Measurements from ENCODE around the gene KLB.
"Not testable (repeated sequence)": the region's sequence is repeated elsewhere in the genome, so short reads cannot be mapped to it uniquely, and the experiment has no call there.

The KLB gene

DNA sequence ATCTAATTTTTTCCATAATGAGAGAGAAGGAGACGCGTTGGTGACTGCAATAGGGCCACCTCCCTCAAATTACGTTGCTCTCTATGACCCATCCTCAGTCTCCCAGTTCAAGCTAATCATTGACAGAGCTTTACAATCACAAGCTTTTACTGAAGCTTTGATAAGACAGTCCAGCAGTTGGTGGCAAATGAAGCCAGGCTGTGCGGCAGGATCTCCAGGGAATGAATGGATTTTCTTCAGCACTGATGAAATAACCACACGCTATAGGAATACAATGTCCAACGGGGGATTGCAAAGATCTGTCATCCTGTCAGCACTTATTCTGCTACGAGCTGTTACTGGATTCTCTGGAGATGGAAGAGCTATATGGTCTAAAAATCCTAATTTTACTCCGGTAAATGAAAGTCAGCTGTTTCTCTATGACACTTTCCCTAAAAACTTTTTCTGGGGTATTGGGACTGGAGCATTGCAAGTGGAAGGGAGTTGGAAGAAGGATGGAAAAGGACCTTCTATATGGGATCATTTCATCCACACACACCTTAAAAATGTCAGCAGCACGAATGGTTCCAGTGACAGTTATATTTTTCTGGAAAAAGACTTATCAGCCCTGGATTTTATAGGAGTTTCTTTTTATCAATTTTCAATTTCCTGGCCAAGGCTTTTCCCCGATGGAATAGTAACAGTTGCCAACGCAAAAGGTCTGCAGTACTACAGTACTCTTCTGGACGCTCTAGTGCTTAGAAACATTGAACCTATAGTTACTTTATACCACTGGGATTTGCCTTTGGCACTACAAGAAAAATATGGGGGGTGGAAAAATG, at the start of gene KLB:
Gene KLB (plus strand): TSS at position 168 of the 821 bp plus-strand sequence. CDS start 20 bp downstream, at position 188.
- no peak for DNase-seq (ENCODE audit: low read depth in 2 of 2)

DNA sequence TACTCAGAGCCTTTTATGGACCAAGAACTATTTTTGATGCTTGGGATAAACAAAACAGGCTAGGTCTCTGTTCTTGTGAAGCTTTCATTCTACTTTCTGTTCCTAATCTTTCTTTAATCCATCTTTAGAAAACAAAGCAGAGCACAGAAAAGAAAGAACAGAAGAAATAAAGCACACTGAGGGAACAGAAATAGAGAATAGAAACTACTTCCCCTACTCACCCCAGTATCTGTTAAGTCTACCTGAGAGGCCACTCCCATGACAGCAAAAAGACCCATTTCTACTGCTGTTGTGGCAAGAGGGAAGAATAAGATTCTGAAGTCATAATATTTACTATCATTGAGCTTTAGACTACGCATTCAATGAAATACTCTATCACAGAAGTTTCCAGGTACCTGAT, 49.7 kb upstream of the KLB start:
- no peak for DNase-seq (ENCODE audit: low read depth in 2 of 2)

DNA sequence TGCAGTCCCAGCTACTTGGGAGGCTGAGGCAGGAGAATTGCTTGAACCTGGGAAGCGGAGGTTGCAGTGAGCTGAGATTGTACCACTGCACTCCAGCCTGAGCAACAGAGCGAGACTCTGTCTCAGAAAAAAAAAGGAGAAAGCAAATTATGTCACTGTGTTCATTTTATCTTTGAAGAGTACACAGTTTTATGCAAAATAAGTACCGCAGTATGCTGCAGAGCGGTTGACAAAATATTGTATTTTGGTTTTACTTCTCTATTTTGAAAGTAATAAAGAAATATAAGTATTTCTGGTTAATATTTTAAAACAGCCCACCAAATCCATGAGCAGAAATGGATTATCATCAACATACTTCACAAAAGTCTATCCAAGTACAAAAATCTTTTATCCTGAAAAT, 46.1 kb upstream of the KLB start:
- DNase-seq (ENCODE audit: low read depth in 2 of 2), result not testable (repeated sequence)

DNA sequence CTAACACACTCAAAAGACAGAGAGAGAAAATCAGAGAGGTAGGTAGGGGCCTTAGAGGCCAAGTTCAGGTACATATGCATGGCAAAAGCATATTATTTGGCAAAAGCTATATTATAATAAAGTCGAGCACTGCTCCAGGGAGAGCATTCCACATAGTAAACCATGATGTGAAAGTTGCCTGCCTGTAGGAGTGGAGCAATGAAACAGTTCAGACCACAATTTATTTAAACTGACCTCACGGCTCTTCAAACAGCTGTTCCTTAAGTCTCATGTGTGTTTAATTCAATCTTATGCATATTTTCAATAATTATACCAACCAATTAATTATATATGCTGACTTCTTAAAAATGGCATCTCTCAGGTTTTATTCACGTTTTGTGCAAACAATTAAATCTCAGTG, 43.9 kb upstream of the KLB start:
- no peak for DNase-seq (ENCODE audit: low read depth in 2 of 2)

DNA sequence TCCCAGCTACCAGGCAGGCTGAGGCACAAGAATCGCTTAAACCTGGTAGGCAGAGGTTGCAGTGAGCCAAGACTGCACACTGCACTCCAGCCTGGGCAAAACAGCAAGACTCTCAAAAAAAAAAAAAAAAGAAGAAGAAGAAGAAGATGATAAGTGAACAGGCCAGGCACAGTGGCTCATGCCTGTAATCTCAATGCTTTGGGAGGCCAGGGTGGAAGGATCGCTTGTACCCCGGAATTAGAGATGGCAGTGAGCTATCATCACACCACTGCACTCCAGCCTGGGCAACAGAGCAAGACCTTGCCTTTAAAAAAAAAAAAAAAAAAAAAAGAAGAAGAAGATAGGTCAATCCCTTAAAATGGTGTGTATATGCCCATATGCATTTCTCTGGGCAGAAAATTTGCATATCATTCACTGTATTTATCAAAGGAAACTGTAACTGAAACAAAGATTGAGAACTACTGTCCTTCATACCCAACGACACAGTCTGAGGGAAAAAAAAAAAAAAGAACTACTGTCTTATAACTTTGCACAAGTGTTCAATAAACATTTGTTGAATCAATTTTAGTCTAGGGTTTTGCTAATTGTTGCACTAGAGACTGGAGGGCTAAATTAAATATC, 42.8 kb upstream of the KLB start:
- no peak for DNase-seq (ENCODE audit: low read depth in 2 of 2)

DNA sequence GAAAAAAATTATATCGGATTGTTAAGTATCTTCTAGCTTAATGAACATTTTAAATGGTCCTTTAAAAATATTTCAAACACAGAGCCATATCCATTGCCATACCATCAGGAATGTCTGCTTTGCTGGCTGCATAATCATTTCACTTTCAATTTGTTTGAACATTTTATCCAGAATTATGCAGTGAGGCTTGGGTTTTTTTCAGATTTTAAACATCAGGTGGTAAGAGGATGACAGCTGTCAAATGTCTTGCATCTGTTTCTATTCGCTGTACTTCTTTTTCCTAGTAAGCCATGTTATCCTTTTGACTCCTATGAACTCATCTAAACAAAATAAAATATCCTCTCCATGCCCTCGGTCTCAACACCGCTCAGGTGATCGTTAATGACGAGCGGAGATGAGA, 41.4 kb upstream of the KLB start:
- DNase-seq (ENCODE audit: low read depth in 2 of 2), result no peak

DNA sequence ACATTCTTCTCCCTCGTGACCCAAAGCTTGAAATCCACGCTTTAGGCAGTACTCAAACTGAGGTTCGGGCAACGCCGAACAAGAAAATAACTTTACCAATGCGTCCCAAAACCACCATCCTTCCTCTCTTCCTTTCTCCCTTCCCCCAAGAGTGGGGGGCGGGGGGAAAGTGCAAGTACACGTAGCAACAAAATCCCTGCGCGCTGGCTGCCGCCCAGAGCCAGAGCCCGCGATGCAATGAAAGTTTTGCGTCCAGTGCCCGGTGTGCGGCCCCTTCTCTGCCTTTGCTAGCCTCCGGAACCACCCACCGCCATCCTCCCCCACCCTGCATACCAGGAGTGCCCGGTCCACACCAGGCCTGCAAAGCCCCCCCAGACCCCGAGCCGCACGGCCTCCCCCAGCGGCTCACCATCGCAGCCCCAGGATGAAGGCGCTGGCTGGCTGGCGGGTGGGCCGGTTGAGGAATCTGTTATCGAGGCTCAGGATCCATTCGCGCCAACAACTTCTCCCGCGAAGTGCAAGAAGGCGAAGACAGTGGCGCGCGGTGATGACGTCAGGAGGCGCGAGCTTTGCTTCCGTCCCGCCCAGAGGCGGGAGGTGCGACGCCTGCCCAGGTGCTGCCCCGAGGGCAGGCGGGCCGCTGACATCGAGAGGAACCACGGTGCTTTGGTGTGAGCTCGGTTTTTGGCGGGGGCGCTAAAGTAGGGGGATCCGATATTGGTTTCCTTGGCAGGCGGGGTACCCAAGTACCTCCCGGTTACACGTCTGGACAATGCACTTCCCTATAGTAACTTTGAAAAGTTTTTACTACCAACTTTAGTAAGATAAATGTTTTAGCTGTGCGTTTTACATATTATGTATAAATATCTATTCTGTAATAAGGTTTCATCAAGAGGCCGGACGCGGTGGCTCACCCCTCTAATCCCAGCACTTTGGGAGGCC, 40.6 kb upstream of the KLB start, which contains the start of gene RFC1:
Gene RFC1 (minus strand): TSS at position 533 of the 942 bp plus-strand sequence. CDS start 121 bp downstream, at position 412.
- peak; percentile 82 to 85 for DNase-seq (ENCODE audit: low read depth in 2 of 2)

DNA sequence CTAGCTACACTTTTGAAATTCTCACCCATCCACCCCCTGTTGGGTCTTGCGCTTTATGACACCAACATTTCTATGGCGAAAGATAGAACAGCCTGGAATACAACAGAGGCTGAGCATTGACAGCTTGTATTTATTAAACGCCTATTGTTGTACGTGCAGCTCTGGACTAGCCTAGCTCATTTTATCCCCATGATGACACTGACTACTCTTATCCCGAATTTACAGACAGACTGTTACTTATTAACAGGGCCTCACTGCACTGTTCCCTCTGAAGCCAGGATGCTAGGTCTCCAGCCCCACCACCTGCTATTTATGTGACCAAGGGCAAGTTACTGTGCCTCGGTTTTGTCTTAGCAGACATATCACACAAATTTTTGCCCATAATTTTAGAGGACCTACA, 39.6 kb upstream of the KLB start:
- DNase-seq (ENCODE audit: low read depth in 2 of 2), result no peak

DNA sequence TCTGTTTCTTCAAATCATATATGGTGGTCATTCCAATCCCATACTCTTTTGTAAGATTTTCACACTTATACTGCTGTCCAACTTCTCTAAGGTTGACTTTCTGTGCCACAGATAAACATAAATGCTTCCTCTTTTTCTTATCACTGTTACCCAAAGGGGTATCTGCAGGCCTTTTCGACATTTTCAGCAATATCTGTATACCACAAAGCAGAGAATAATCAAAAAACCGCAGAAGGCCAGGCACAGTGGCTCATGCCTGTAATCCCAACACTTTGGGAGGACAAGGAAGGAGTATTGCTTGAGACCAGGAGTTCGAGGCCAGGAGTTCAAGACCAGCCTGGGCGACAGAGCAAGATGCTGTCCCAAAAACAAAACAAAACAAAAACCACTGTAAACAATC, 37.4 kb upstream of the KLB start:
- DNase-seq (ENCODE audit: low read depth in 2 of 2), result no peak

DNA sequence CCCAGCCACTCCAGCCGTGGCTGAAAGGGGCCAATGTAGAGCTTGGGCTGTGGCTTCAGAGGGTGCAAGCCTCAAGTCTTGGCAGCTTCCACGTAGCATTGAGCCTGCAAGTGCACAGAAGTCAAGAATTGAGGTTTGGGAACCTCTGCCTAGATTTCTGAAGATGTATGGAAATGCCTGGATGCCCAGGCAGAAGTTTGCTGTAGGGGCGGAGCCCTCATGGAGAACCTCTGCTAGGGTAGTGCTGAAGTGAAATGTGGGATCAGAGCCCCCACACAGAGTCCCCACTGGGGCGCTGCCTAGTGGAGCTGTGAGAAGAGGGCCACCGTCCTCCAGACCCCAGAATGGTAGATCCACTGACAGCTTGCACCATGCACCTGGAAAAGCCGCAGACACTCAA, 35.5 kb upstream of the KLB start:
- DNase-seq (ENCODE audit: low read depth in 2 of 2), result not testable (repeated sequence)

DNA sequence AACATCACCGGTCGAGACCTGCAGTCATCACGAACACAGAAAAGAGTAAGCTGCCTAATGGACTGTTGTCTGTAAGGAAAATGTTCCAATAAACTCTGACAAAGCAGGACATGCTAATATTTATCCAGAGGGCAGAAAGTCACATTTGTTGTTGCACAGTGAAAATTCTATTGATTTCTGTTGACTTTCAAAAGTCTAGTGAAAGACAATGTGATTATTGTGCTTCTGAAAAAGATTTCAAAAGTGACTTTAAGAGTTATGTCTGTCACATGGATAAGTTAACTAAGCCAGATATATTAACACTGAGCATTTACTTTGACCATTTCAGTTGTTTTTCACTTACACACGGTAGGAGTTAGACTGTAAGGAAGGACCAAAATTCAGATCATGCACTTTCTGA, 31.3 kb upstream of the KLB start:
- DNase-seq (ENCODE audit: low read depth in 2 of 2), result no peak

DNA sequence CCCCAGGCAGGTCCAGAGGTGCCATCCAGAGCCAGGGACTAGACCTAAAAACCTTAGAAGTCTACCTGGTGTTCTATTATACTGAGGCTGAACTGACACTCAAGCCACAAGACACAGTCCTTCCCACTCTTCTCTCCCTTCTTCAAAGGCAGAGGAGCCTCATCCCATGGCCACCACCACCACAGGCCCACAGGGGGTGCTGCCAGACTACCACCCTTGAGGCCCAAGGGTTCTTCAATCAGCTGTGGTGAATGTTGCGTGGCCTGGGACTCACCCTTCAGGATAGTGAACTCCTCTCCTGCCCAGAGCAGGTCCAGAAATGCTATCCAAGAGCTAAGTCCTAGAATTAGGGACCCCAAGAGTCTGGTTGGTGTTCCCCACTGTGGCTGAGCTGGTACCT, 23.0 kb upstream of the KLB start:
- DNase-seq (ENCODE audit: low read depth in 2 of 2), result no peak

DNA sequence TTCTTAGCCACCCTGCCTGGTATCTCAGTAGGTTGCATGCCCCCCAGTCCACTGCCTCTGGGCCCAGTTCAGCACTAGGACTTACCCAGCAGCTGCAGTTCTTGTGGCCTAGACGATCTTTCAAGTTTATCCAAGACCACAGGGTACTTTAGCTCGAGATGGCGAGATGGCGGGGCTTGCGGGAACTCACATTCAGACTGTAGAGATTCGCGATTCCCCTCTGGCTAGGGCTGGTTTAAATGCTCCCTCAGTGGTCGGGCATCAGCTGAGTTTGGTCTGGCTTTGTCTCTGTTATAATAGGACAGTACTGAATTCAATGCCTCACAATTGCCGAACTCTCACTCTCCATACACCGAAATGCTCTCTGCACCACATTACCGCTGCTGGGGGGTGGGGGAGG, 22.2 kb upstream of the KLB start:
- no peak for DNase-seq (ENCODE audit: low read depth in 2 of 2)

DNA sequence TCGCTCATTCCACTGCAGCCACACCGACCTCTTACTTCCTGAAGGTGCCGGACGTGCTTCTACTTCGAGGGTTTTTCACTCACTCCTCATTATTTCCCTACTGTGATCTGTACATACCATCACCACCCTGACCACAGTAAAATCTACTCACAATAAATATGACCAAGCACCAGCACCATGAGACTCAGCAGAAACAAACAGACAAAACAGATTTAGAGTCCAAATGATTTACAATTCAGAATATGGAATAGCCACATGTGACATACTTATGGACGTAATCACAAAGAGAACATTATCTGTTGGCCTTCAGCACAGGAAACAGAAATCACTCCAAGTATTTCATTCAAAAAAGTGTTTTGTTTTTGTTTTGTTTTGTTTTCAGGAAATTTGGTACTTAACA, 16.1 kb upstream of the KLB start:
- no peak for DNase-seq (ENCODE audit: low read depth in 2 of 2)

DNA sequence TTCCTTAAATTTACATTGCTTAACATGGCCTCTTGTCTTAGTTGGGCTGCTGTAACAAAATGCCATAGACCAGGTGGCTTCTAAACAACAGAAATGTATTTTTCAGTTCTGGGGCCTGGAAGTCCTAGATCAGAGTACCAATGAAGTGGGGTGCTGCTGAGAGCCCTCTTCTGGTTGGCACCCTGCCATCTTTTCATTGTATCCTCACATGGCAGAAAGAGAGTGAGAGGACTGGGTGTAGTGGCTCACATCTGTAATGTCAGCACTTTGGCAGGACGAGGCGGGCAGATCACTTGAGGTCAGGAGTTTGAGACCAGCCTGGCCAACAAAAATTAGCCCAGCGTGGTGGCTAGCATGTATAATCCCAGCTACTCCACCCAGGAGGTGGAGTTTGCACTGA, 12.0 kb upstream of the KLB start:
- no peak for DNase-seq (ENCODE audit: low read depth in 2 of 2)

DNA sequence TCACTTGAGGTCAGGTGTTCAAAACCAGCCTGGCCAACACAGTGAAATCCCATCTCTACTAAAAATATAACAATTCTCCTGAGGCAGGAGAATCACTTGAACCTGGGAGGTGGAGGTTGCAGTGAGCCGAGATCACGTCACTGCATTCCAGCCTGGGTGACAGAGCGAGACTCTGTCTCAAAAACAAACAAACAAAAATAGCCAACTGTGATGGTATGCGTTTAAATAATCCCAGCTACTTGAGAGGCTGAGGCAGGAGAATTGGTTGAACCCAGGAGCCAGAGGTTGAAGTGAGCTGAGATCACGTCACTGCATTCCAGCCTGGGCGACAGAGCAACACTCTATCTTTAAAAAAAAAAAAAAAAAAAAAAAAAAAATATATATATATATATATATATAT, 5.1 kb upstream of the KLB start:
- not testable (repeated sequence) for DNase-seq (ENCODE audit: low read depth in 2 of 2)

DNA sequence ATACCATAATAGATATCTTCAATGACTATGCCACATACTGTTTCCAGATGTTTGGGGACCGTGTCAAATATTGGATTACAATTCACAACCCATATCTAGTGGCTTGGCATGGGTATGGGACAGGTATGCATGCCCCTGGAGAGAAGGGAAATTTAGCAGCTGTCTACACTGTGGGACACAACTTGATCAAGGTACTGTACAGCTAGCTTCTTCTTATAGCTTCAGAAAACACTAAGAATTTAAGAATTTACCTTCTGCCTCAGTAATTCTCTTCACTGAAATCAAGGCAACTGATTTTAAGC, 805 bp downstream of the KLB start:
- DNase-seq (ENCODE audit: low read depth in 2 of 2), result no peak

DNA sequence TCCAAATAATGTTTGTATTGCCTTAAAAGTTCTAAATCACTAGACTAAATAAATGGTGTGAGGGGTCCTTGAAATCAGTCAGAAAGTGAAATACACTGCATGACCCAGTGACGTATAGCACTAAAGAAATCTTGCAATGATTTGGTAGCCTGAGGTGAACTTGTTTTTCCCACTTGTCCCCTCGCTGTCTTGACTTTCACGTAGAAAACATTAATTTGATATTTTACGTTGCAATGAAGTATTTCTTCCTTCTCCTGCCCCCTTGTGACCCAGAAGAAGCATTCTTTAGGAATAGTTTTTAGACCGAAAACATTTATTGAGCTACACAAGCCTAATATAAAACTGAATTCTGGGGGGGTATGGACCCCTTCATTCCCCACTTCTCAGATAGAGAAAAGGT, 3.7 kb downstream of the KLB start:
- DNase-seq (ENCODE audit: low read depth in 2 of 2), result no peak

DNA sequence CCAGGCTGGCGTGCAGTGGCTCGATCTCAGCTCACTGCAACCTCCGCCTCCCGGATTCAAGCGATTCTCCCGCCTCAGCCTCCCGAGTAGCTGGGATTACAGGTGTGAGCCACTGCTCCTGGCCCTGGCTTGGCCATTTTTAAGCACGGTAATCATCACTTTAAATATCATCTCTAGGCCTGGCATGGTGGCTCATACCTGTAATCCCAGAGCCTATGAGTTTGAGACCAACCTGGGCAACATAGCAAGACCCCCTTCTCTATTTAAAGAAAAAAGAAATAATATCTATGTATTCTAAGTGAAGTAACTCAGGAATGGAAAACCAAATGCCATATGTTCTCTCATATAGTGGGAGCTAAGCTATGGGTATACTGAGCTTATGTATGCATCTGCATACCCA, 4.8 kb downstream of the KLB start:
- DNase-seq (ENCODE audit: low read depth in 2 of 2), result not testable (repeated sequence)

DNA sequence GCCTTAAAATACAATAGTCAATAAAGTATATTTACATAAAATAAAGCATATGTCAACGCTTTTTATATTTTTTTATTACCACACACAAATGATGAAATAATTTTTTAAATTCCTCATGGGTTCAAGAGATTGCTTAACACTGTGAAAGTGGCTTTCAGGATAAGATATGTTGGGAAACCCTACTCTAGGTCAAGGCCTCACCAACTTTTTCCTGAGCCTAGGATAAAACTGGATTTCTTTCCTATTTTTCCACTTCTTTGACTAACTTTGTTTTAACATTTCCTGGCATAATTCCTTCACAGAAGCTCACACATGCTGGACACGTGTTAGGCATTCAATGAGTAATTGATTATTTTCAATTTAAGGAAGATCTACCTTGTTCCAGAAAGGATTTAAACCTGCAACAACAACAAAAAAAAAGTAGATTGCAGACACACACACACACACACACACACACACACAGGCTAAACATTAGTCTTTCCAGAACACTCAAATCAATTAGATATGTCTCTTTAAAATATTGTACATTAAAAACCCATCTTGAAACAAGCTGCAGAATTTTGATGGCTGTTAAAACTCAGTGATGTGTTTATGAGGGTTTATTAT, 9.1 kb downstream of the KLB start:
- no peak for DNase-seq (ENCODE audit: low read depth in 2 of 2)

DNA sequence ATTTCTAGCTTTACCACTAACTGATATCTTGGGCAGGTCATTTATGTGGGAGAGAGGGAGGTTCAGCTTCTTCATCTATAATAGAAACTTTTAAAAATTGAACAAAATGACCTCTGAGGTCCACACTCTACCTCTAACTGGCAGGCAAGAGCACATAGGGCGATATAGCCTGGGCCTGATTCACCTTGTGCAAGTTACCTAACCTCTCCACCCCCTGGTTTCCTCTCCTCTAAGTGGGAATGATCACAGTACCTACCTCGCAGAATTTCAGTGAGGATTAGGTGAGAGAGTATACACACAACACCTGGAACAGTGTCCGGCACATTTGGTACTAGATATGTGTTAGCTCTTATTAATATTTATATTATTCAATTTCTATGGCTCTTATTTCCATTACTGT, 15.5 kb downstream of the KLB start:
- DNase-seq (ENCODE audit: low read depth in 2 of 2), result no peak

DNA sequence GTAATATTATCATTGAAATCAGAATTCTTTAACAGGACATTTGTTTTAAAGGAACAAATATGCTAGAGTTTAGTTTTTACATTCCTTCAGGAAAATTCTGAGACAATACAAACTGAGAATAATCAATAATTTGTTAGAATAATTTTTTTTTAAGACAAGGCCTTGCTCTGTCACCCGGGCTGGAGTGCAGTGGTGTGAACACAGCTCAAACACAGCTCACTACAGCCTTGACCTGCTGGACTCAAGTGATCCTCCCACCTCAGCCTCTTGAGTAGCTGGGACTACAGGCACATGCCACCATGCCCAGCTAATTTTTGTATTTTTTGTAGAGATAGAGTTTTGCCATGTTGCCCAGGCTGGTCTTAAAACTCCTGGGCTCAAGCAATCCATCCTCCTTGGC, 18.6 kb downstream of the KLB start:
- not testable (repeated sequence) for DNase-seq (ENCODE audit: low read depth in 2 of 2)

All from stimulated activated CD8-positive, alpha-beta memory T cell treated with anti-CD3 and anti-CD28 coated beads, Interleukin-15, amount 100 ng/mL, for 4 hours (primary cell).